Prostate gland (tissue), 2 donors: ENCODE results near the gene SLC41A1.
A peak's percentile ranks its signal among the peaks of the same experiment; 100 is the strongest.

Experiments used
- CTCF ChIP-seq, 4 experiments: fragments of 200-600 bp in 2 of 4; fragments of 450-650 bp in 2 of 4; sonication (generic) in 2 of 4; IDR thresholded peaks; 1 replicate in 3 of 4; 2 replicates in 1 of 4; pipeline ENCODE4 v1.5.1; 2016 to 2019; ENCODE audit warnings: antibody characterized with exemption in 4 of 4, mild to moderate bottlenecking in 2 of 4, moderate library complexity in 2 of 4
- POLR2A ChIP-seq: fragments of 450-650 bp; IDR thresholded peaks from one replicate; pipeline ENCODE4 v1.6.1; 2016; ENCODE audit warnings: antibody characterized with exemption, mild to moderate bottlenecking
- POLR2AphosphoS5 ChIP-seq: sonication (generic); formaldehyde crosslinking; IDR thresholded peaks from one replicate; pipeline ENCODE4 v1.6.1; 2017; ENCODE audit warnings: antibody characterized with exemption

- peak in 1 of 4 experiments; percentile 28 for TF ChIP-seq CTCF (IDR thresholded peaks at IDR 0.05)
- peak; percentile 88 for TF ChIP-seq POLR2A
- TF ChIP-seq POLR2AphosphoS5 = peak; percentile 90
These were observed 63.5 kb downstream of the SLC41A1 start for GRCh38 chr1:205749234-205750137.
